HG03095 (cell line): ENCODE measurements around the gene OVAAL.
A peak's percentile ranks its signal among the peaks of the same experiment; 100 is the strongest.

Experiments
- ATAC-seq: cut with Tn5 transposase; IDR thresholded peaks from one replicate; pipeline ENCODE4 v1.9.1; 2021; ENCODE audit warnings: moderate library complexity; ENCODE audit not compliant: unreplicated experiment

Gene OVAAL

GRCh38 chr1:180558664-180559063 is at the start of gene OVAAL:
Gene OVAAL, plus strand, starts transcription at chr1:180558964.
- no peak for ATAC-seq

- no peak for ATAC-seq
Observed at GRCh38 chr1:180510882-180511281, 47.9 kb upstream of the OVAAL start.

- ATAC-seq: no peak
Observed at GRCh38 chr1:180513531-180513930, 45.2 kb upstream of the OVAAL start.

GRCh38 chr1:180515364-180515763 is 43.4 kb upstream of the OVAAL start:
- ATAC-seq: no peak

- no peak for ATAC-seq
Observed at GRCh38 chr1:180515857-180516388, 42.8 kb upstream of the OVAAL start.

GRCh38 chr1:180519846-180520245 is 38.9 kb upstream of the OVAAL start:
- no peak for ATAC-seq

GRCh38 chr1:180521474-180522212 is 37.1 kb upstream of the OVAAL start:
- ATAC-seq: no peak

GRCh38 chr1:180522213-180522515 is 36.6 kb upstream of the OVAAL start:
- no peak for ATAC-seq

- no peak for ATAC-seq
Observed at GRCh38 chr1:180524160-180524914, 34.4 kb upstream of the OVAAL start.

- ATAC-seq: no peak
Observed at GRCh38 chr1:180524915-180525714, 33.6 kb upstream of the OVAAL start.

- ATAC-seq: no peak
Observed at GRCh38 chr1:180525715-180526039, 33.1 kb upstream of the OVAAL start.

GRCh38 chr1:180527101-180527669 is 31.6 kb upstream of the OVAAL start:
- ATAC-seq: no peak

GRCh38 chr1:180528868-180529470 is 29.8 kb upstream of the OVAAL start:
- ATAC-seq: no peak

GRCh38 chr1:180530501-180530900 is 28.3 kb upstream of the OVAAL start:
- ATAC-seq: no peak

GRCh38 chr1:180532854-180533253 is 25.9 kb upstream of the OVAAL start:
- no peak for ATAC-seq

- peak; percentile 59 for ATAC-seq
Observed at GRCh38 chr1:180533266-180533987, 25.3 kb upstream of the OVAAL start.

GRCh38 chr1:180534214-180534613 is 24.6 kb upstream of the OVAAL start:
- no peak for ATAC-seq

GRCh38 chr1:180535418-180535999 is 23.3 kb upstream of the OVAAL start:
- ATAC-seq: no peak

GRCh38 chr1:180536821-180537372 is 21.9 kb upstream of the OVAAL start:
- no peak for ATAC-seq

GRCh38 chr1:180539136-180539535 is 19.6 kb upstream of the OVAAL start:
- ATAC-seq: no peak
